Hippocampal formation (tissue), 2 donors: Measurements from ENCODE around the gene ARHGDIA.

ENCODE experiments used
- DNase-seq, 2 donors: peaks; one replicate each; lab custom pipeline; 2025; lab: John Stamatoyannopoulos, UW

ARHGDIA gene

DNA sequence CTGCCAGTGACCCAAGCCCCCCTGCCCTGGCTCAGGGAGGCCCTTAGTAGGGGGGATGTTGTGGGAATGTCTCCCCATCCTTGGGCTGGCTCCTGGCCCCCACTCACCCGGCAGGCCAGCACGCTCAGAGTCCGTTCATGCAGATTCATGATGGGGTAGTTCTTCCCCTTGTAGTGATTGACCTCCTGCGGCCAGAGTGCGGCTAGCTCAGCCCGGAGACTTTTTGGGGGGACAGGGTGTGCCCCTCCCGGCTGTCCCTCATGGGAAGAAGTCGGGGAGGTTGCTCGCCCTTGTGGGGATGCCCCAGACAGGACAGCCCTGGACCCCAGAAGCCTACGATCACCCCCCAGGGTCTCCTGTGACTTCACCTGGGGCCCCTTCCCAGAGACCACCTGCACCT lies 34.9 kb upstream of the ARHGDIA start:
- DNase-seq, result no peak

DNA sequence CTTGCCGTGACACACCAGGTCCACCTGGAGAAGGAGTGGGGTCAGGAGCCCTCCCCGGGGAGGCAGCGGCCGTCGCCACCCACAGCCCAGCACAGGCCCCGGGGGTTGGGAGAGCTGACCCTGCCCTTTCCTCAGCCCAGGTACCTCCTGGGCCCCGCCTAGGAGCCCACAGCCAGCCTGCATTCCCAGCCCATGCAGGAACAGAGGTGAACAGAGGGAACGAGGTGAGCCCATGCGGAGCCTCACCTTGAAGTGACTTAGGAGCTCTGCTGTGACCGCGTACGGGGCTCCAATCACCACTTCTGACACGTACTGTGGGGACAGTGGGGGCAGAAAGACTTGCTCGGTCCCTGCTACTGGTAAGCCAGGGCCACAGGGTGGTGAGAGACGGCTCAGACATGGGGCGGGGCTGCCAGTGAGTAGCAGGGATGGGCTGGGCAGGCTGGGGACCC lies 34.3 kb upstream of the ARHGDIA start:
- DNase-seq, result no peak

GRCh38 chr17:81904600-81905423 lies 33.7 kb upstream of the ARHGDIA start:
- no peak for DNase-seq

DNA sequence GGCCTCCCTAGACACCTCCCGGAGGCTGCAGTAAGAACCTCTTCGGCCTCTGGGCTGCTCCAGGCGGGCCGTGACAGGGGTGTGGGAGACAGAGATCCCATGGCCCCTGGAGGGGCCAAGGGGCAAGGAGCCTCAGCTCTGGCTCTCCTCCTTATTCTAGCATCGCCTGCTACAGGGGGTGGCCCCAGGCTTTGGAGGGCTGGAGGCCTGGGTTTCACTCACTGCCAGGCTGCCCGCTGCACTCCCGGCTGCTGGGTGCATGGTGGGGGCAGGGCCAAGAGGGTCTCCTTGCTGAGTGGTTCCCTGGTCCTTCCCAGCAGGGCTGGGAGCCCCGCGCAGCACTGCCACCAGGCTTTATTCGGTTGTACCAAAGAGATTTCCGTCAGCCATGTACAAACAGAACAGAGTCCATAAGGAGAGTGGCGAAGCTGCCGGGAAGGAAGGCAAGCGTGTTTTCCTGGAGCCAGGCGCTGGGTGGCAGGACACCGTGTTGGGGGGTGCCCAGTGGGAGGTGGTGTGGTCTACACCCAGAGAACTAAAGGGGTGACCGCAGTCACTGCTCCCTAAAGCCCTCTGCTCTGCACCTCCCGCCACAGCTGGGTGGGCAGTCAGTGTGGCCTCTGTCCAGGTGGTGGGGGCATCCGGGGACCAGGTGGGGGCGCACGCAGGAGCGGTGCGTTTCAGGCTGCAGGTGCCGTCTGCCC lies 32.9 kb upstream of the ARHGDIA start:
- no peak for DNase-seq

GRCh38 chr17:81903415-81903831 lies 32.3 kb upstream of the ARHGDIA start:
- no peak for DNase-seq

GRCh38 chr17:81902653-81903414 lies 31.7 kb upstream of the ARHGDIA start:
- DNase-seq, result no peak

DNA sequence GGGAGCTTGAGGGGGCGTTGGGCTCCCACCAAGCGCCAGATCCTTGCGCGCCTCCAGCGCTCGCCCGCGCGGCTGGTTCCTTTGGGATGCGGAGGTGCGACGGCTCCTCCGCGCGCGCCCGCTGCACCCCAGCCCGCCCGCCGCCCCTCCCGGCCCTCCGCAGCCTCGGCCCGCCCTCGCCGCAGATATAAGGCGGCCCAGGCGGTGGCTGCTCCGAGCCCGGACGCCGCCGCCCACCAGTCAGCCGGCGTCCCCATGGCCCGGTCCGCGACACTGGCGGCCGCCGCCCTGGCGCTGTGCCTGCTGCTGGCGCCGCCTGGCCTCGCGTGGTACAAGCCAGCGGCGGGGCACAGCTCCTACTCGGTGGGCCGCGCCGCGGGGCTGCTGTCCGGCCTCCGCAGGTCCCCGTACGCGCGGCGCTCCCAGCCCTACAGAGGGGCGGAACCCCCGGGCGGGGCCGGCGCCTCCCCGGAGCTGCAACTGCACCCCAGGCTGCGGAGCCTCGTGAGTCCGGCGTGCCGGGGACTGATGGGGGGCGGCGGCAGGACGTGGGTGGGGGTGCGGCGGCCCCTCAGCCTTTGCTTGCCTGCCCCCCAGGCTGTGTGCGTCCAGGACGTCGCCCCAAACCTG lies 31.0 kb upstream of the ARHGDIA start, which contains the start of gene NPB:
Gene NPB (plus strand): TSS at position 216 of the 630 bp plus-strand sequence. CDS start 40 bp downstream, at position 256.
- DNase-seq, result no peak

DNA sequence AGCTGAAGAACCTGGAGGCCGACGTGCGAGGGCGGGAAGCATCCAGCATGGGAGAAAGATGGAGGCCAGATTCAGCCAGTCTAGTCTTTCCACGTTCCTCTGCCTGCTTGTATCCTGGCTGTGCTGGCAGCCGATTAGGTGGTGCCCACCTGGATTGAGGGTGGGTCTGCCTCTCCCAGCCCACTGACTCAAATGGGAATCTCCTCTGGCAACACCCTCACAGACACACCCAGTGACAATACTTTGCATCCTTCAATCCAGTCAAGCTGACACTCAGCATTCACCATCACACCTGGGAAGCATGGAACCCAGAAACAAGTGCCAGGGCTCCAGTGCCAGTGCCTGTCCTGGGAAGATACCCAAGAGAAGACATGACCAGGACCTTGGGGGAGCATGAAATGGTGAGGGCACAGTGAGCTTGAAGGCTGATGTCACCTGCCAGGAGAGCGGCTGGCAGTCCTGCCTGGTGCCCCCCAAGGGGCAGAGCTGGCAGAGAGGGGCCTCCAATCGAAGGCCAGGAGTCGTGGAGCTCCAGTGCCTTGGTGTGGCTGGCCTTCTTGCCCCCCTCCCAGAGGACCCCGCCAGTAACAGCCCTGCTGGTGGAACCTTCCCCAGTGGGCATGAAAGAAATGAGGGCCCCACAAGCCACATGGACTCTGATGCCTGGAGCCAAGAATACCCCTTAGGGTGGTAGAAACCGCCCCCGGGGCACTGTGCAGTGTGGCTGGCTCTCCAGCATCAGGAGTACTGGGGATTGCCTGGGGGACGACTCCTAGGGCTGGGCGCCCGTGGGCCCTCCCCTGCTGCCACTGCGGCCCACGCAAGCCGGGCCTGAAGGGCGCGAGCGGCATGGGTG lies 30.3 kb upstream of the ARHGDIA start:
- DNase-seq, result no peak

DNA sequence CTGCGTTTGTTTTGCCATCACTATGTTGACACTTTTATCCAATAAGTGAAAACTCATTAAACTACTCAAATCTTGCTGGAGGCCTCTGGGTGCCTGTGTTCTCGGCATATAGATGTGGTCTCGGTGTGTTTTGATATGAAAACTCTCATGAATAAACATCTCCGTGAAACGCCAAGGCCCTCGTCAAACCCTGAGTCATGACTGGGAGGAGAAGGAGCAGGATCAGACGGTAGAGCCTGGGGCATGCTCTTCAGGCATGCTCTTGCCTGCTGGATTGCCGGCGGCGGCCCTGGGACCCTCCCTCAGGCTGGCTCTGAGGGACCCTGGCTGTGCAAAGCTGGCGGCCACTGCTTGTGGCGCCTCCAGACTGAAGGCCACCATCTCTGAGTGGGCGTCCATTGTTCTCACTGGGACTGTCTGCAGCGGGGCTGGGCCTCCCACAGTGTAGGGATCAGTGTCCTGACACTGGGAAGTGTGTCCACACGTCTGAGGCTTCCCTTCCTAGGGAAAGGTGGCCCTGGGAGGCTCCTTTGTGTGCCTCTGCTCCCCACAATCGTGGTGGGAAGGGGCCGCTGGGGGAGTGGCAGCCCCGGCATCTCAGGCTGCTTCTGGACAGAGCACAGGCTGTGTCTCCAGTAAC lies 29.2 kb upstream of the ARHGDIA start:
- no peak for DNase-seq

GRCh38 chr17:81899514-81900166 lies 28.5 kb upstream of the ARHGDIA start:
- DNase-seq, result no peak

DNA sequence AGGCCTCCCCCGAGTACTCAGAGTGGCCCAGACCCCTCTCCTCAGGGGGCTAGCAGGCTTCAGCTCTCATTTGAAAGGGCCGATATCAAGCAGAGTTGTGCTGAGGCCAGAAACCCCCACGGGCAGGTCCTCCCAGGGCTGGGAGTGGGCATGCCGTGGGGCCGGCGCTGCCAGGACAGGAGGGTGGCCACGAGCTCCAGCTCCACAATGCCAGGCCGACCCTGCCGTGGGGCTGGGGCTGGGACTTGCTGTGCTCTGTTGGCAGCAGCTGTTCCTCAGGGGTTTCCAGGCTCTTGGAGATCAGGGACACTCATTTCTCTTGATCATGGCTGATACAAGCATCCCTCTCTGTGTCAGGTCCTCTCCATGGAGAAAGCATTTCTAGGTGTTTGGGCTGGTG lies 27.7 kb upstream of the ARHGDIA start:
- no peak for DNase-seq

DNA sequence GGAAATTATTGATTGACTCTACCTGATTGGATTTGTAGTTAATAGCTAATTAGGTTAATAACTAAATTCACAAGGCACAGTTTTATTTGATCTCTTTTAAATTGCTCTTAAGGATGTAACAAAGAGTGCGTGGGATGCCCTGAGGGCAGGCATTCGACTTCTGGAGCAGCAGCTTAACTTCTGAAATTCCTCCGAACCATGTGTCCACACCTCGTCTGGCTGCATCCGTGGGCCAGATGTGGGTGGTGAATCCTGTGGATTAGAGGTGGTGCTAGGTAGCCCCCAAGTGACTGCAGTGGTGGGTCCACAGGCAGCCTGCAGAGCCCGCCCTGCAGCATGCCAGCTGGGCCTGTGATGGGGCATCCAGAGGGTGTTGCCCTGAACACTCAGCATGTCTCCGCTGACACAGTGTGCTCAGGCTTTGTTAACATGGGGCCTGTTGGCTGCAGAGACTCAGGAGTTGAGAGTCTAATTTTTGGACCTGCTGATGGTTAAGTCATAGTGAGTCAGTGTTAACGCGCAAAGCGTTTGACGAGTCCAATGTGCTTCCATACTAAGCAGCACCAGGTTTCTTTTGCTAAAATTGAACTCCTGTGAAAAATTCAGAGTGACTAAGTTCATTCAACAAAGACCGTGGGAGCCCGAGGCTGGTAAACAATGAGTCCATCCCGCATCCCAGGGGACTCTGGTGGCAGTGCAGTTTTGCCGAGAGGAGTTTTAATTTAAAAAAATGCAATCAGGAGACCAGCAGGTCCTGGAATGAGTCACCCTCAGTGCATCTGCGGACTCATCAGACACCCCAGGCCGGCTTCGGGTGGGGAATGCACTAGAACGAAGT lies 27.1 kb upstream of the ARHGDIA start:
- no peak for DNase-seq

- no peak for DNase-seq
Measured at GRCh38 chr17:81895400-81895799, 24.3 kb upstream of the ARHGDIA start.

- DNase-seq, result no peak
Measured at GRCh38 chr17:81891303-81891552, 20.1 kb upstream of the ARHGDIA start.

DNA sequence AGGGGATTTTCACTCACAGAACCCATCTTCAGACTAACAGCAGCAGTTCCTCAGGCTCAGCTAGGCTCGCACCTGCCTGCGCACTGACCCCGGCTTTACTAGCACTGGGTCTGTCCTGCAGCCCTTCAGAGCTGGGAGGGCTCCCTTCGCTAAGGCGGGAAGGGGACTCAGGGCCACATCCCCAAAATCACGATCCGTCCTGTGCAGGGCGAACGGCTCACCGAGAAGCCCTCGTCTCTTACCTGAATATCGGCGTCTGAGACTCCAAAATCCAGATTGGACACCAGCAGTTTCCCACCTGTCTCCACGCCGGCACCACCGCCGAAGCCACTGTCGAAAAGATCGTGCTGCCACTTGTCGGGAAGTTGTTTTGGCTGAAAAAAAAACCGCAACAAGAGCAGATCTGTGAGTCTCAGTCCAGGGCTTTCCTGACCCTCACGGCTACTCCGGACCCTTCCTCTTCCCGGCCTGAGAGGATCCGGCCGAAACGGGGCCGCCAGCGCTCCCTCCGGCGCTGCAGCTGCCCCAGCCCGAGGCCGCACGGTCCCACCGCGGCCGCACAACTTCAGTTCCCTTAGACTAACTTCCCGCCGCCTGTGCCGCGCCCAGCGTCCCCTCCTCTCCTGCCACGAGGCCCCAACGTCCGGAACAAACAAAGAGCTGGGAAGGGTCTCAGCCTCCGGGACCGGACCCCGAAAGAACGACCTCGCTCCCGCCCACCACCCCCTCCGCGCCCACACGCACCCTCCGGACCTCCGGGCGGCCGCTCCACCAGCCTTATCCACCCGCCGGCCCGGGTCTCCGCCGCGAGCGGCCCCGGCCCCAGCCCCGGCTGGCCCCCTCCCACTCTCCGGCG lies 19.5 kb upstream of the ARHGDIA start:
- no peak for DNase-seq

DNA sequence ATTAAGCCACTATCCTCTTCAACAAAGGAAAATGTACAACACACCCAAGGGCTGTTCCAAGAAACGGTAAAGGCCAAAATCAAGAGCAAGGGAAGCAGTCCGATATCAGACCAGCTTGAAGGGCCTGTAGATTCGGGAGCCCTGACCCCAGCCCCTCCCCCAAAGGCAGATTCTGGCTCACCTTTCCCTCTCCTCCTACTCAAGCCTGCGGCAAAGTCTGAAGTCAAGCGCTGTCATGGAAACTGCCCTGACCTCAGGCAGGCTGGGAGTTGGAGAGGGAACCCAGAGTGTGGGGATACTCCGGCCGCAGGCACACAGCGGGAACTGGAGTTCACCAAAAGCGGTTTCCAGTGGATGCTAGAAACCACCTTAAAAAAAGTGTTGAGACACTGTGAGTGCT lies 18.5 kb upstream of the ARHGDIA start:
- no peak for DNase-seq

- DNase-seq, result no peak
Measured at GRCh38 chr17:81888988-81889595, 18.0 kb upstream of the ARHGDIA start.
